Body of pancreas (tissue), 4 donors: ENCODE data around the gene PTPRN2.

ENCODE experiments used
- CTCF ChIP-seq, 7 experiments: fragments of 450-650 bp in 4 of 7; fragments of 200-600 bp in 3 of 7; sonication (generic) in 3 of 7; IDR thresholded peaks; one replicate each; pipeline ENCODE4 v1.5.1; 2016 to 2019; ENCODE audit warnings: antibody characterized with exemption in 7 of 7
- POLR2A ChIP-seq, 3 donors: fragments of 450-650 bp; IDR thresholded peaks; one replicate each; pipeline ENCODE4 v1.6.1; 2016; ENCODE audit warnings: antibody characterized with exemption in 3 of 3, mild to moderate bottlenecking in 2 of 3

- TF ChIP-seq CTCF (IDR thresholded peaks at IDR 0.05) (no peak), POLR2A (IDR thresholded peaks at IDR 0.05) (no peak)
Measured at GRCh38 chr7:158473221-158473620, 114.4 kb downstream of the PTPRN2 start.
